Karpas-422 (cell line): ENCODE measurements around the gene HSD3B7. TPM values are rescaled to one million over a fixed set of nuclear protein-coding genes. Genes with fewer than 3 reads are reported as not detected.

Experiments used
- DNase-seq: peaks from one replicate; pipeline ENCODE4 v3.0.0-alpha.2; 2015
- H2AFZ ChIP-seq: fragments of 200-600 bp; sonication (generic); 2 replicates; pipeline ENCODE4 v1.6.1; 2014; ENCODE audit warnings: antibody characterized with exemption, low read length, mixed read lengths
- H3K27ac ChIP-seq: fragments of 200-600 bp; sonication (generic); 2 replicates; pipeline ENCODE4 v1.5.1; 2014; ENCODE audit warnings: mild to moderate bottlenecking, low read length, moderate library complexity
- H3K27me3 ChIP-seq: fragments of 200-600 bp; sonication (generic); 2 replicates; pipeline ENCODE4 v1.6.1; 2014; ENCODE audit warnings: low read length, mixed read lengths
- H3K36me3 ChIP-seq: fragments of 200-600 bp; sonication (generic); 2 replicates; pipeline ENCODE4 v1.6.1; 2014; ENCODE audit warnings: low read length, mixed read lengths; ENCODE audit not compliant: insufficient read depth
- H3K4me1 ChIP-seq: fragments of 200-600 bp; sonication (generic); 2 replicates; pipeline ENCODE4 v1.6.1; 2014; ENCODE audit warnings: mild to moderate bottlenecking, low read length, mixed read lengths
- H3K4me2 ChIP-seq: fragments of 200-600 bp; sonication (generic); 2 replicates; pipeline ENCODE4 v1.6.1; 2014; ENCODE audit warnings: low read length, low read depth, mild to moderate bottlenecking; ENCODE audit not compliant: poor library complexity, severe bottlenecking
- H3K4me3 ChIP-seq: fragments of 200-600 bp; sonication (generic); 2 replicates; pipeline ENCODE4 v1.5.1; 2014; ENCODE audit warnings: mild to moderate bottlenecking, antibody characterized with exemption, low read length, mixed read lengths
- H3K79me2 ChIP-seq: fragments of 200-600 bp; sonication (generic); 2 replicates; pipeline ENCODE4 v1.6.1; 2014; ENCODE audit warnings: mild to moderate bottlenecking, low read length, mixed read lengths
- H3K9ac ChIP-seq: fragments of 200-600 bp; sonication (generic); 2 replicates; pipeline ENCODE4 v1.6.0; 2014; ENCODE audit warnings: low read length
- H3K9me2 ChIP-seq: fragments of 200-600 bp; sonication (generic), shearing (Covaris generic); replicated peaks from 2 replicates; pipeline ENCODE4 v1.6.0; 2014; ENCODE audit warnings: mild to moderate bottlenecking, low read length, moderate library complexity; ENCODE audit not compliant: insufficient read depth
- H3K9me3 ChIP-seq: fragments of 300-700, 200-600 bp; sonication (generic); 2 replicates; pipeline ENCODE4 v1.6.1; 2014; ENCODE audit warnings: low read length, mixed read lengths
- H4K20me1 ChIP-seq: fragments of 200-600 bp; sonication (generic); 2 replicates; pipeline ENCODE4 v1.6.1; 2014; ENCODE audit warnings: mild to moderate bottlenecking, antibody characterized with exemption, low read length, low read depth; ENCODE audit not compliant: insufficient read depth
- total RNA-seq: library from RNA; depleted of rRNA; stranded (reverse); fragments of >200 nt; shearing (Covaris generic); gene quantifications from 2 replicates; pipeline ENCODE4 v1.2.3, GENCODE V29; 2014; ENCODE audit warnings: low replicate concordance

Gene HSD3B7
- total RNA-seq, 1 experiment from 2014 or later = 2.7 TPM

DNA sequence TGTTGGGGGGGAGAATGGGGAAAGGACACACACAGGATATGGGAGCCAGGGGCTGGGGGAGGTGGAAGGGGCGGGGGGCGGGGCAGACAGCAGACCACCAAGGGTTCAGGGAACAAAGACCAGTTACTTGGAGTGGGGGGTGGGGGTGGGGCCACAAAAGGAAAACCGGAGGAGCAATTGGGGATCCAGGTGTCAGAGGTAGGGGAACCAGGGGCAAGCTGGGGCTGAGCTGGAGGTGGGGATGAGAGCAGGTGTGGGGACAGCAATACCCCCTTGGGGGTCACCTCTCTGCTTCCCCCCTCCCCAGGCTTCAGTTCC lies 37.5 kb upstream of the HSD3B7 start:
- Histone ChIP-seq H3K9me3 (no peaks in the 10 kb centered on the region), H3K9ac (no peak overlapping the region), H3K27me3 (no peaks in the 10 kb centered on the region), H3K4me3 (no peak overlapping the region), H3K4me2 (no peak overlapping the region), H3K27ac (no peak overlapping the region), H4K20me1 (no peaks in the 10 kb centered on the region), H3K36me3 (peaks cover 13% of the 10 kb centered on the region), H3K79me2 (peaks cover 10% of the 10 kb centered on the region), H3K4me1 (peaks cover 22% of the 10 kb centered on the region), H3K9me2 (no peaks in the 10 kb centered on the region), H2AFZ (no peak overlapping the region)
- DNase-seq = no peak

DNA sequence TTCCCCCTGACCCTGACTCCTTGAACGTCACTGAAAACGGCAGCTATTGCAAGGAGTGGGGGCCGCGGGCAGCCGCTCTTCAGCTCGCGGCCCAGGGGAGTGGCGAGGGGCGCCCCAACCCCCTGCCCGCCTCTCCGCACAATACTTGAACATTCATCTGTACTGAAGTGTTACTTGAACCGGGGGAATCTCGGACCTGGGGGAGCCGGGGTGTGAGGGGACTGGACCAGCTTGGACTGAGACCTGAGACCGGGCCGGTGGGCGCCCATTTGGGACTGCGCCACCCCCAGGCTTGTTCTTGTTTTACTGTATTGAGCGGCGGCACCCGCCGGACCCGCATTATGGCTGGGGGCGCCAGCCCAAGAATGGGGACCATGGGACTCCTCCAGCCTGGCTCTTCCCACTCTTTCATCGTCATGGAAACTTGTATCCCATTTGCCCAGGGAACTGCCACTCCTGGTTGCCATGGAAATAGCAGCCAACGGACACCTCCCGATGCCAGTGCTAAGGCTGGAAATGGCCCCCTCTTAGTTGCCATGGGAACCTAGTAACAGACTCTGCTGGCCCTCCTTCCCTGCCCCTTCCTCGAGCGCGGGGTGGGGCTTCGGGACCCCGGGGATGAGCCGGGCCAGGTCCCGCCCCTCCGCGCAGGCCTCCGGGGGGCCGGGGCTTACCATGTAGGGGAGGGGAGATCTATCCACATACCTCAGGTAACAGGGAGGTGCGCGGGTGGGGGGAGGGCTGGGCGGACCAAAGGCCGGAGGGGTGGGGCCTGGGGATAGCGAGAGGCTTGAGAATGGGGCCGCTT lies 36.9 kb upstream of the HSD3B7 start:
- H3K27me3 ChIP-seq = no peaks in the 10 kb centered on the region
- peak; percentile 86 for DNase-seq
- H3K9me2 ChIP-seq = no peaks in the 10 kb centered on the region
- no peaks in the 10 kb centered on the region for H3K9me3 ChIP-seq
- peak overlapping the region; percentile 77; the same call in 1 of the 2 replicates for H2AFZ ChIP-seq
- H3K4me1 ChIP-seq = peaks cover 22% of the 10 kb centered on the region
- no peaks in the 10 kb centered on the region for H4K20me1 ChIP-seq
- H3K79me2 ChIP-seq = peaks cover 10% of the 10 kb centered on the region
- H3K4me2 ChIP-seq = peak overlapping the region; percentile 98
- peak overlapping the region; percentile 98 for H3K9ac ChIP-seq
- peak overlapping the region; percentile 82 for H3K27ac ChIP-seq
- H3K4me3 ChIP-seq = peak overlapping the region; percentile 76
- peaks cover 8% of the 10 kb centered on the region for H3K36me3 ChIP-seq

DNA sequence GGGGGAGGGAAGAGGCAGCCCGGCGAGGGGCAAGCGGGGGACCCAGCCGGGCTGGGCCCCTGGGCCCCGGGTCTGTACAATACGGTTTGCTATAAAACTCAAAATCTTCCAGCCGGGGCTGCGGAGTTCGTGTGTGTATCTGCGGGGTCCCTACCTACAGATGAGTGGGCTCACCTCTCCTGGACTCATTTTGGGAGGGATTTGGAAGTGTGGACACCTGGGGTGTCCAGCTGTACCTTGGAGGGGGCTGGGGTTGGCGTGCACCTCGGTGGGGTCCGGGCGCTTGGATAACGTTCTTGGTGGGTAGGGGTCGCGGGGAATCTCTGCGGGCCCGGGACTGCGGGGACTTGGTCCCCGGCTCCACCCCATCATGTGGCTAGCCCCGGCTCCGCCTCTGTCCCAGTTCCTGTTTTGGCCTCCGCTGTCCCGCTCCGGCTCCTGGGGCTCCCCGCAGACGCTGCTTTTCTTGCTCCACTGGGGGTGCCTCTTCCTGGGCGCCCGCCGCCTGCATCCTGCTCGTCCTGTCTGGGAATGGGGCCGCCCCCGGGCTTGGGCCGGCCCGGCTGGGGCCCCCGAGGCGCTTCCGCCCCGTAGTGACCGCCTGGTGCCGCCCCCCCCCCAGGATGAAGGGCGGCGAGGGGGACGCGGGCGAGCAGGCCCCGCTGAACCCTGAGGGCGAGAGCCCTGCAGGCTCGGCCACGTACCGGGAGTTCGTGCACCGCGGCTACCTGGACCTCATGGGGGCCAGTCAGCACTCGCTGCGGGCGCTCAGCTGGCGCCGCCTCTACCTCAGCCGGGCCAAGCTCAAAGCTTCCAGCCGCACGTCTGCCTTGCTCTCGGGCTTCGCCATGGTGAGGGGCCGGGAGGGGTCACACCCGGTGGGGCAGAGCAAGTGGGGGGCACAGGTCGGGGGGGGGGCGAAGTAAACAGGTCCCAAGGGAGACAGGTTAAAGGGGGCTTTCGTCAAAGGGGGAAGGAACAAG lies 36.0 kb upstream of the HSD3B7 start, which contains the start of gene ORAI3:
ORAI3 (plus strand) TSS at position 402 of the 983 bp plus-strand sequence; CDS start at position 624, 222 bp downstream.
- Histone ChIP-seq H3K4me3 (peak within 1 kb of the TSS; percentile 76), H3K27me3 (no peaks in the 10 kb centered on the region), H3K4me1 (peaks cover 28% of the 10 kb centered on the region), H3K9me3 (no peaks in the 10 kb centered on the region), H3K9ac (peak within 1 kb of the TSS; percentile 98), H3K79me2 (peaks cover 10% of the 10 kb centered on the region), H3K36me3 (peaks cover 3% of the 10 kb centered on the region), H2AFZ (peak within 1 kb of the TSS; percentile 77; the same call in 1 of the 2 replicates), H3K27ac (peak within 1 kb of the TSS; percentile 82), H3K4me2 (peak within 1 kb of the TSS; percentile 98), H3K9me2 (no peaks in the 10 kb centered on the region), H4K20me1 (no peaks in the 10 kb centered on the region)
- peak; percentile 91 for DNase-seq

DNA sequence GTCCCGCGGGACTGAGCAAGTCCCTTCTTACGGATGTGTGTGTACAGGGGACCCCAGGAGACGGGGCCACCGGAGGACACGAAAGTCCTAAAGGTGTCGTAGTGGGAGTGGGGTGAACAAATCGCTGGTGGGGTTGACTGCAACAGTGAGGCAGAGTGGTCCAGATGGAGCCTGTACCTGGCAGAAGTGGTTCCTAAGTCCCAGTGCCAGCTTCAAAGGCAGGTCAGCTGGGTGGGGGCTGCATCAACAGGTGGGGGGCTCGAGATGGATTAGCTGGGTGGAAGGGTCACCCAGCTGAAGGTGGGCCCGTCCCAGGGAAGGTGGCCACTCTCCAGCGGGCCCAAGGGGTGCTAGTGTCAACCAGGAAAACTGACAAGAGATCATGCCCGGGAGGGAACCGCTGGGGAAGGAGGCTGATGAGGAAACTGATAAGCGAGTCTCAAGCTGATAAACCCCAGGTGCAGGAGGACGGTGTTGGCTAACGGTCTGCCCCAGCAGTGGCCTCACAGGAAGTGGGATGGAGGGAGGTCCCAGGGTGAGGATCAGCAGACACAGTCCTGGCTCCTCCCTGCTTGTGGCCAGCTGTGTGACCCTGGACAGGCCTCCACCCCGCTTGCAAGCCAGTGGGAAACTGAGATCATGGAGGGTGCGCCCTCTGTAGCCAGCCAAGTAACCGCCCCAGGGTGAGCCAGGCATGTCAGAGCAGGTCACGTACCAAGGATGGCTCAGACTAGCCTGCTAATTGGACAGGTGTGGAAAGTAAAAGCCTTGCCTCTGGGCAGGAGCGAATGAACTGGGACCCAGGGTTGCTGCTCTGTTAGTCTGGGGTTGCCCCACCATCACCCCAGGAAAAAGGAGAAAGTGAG lies 35.1 kb upstream of the HSD3B7 start:
- DNase-seq = peak; percentile 73

DNA sequence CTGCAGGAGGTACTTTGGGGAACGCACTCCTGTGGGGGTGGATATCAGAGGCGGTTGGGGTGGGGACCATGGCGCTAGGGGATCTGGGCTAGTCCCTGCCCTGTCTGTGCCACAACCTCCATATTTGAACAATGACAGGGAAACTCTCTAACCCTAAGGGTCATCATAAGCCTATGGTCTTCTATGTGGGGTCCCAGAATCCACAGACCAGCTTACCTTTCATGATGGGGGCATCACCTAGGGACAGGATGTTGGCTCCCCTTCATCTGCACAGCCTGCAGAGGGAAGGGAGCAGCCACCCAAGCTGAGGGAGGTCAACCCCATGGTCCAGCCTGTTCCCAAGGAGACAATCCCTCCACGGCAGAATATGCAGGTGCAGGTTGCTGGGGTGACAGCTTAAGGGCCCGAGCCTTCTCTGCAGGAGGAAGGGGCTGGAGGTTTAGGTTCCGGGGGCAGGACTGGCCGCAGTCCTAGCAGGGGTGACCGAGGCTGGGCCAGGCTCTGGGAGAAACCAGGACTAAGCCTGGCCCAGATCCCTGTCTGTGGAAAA lies 34.4 kb upstream of the HSD3B7 start:
- H3K4me3 ChIP-seq = peak overlapping the region; percentile 76
- H3K79me2 ChIP-seq = peaks cover 10% of the 10 kb centered on the region
- no peaks in the 10 kb centered on the region for H3K9me2 ChIP-seq
- peak overlapping the region; percentile 98 for H3K4me2 ChIP-seq
- no peaks in the 10 kb centered on the region for H4K20me1 ChIP-seq
- H3K4me1 ChIP-seq = peaks cover 28% of the 10 kb centered on the region
- H2AFZ ChIP-seq = no peak overlapping the region
- H3K27me3 ChIP-seq = no peaks in the 10 kb centered on the region
- peak overlapping the region; percentile 82 for H3K27ac ChIP-seq
- no peaks in the 10 kb centered on the region for H3K36me3 ChIP-seq
- H3K9ac ChIP-seq = peak overlapping the region; percentile 98
- H3K9me3 ChIP-seq = no peaks in the 10 kb centered on the region
- DNase-seq = no peak

More for the DNA sequence above, 35.1 kb upstream of the HSD3B7 start:
- H3K9me2 ChIP-seq = no peaks in the 10 kb centered on the region
- H2AFZ ChIP-seq = no peak overlapping the region
- H3K4me1 ChIP-seq = peaks cover 28% of the 10 kb centered on the region
- H3K79me2 ChIP-seq = peaks cover 10% of the 10 kb centered on the region
- no peaks in the 10 kb centered on the region for H3K27me3 ChIP-seq
- peak overlapping the region; percentile 98 for H3K9ac ChIP-seq
- H4K20me1 ChIP-seq = no peaks in the 10 kb centered on the region
- no peaks in the 10 kb centered on the region for H3K36me3 ChIP-seq
- peak overlapping the region; percentile 82 for H3K27ac ChIP-seq
- peak overlapping the region; percentile 98 for H3K4me2 ChIP-seq
- H3K9me3 ChIP-seq = no peaks in the 10 kb centered on the region
- H3K4me3 ChIP-seq = peak overlapping the region; percentile 76

DNA sequence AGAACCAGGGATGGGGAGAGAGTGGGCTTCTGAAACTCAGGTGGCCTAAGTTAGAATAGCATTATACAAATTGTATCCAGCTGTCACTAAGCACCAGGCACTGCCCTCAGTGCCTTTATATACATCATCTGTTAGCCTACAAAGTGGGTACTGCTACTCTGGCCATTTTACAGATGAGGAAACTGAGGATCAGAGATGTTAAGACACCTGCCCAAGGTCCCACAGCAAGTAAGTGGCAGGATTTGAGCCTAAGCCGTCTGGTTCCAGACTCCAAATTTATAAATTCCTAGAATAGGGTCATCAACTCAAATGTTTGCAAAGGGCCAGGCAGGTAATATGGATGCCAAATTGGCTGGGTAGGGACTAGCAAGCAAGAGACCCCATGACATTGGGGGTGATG lies 33.8 kb upstream of the HSD3B7 start:
- Histone ChIP-seq H3K4me3 (no peak overlapping the region), H3K27me3 (no peaks in the 10 kb centered on the region), H3K36me3 (no peaks in the 10 kb centered on the region), H3K9ac (no peak overlapping the region), H3K27ac (no peak overlapping the region), H3K9me3 (no peaks in the 10 kb centered on the region), H3K79me2 (peaks cover 10% of the 10 kb centered on the region), H2AFZ (no peak overlapping the region), H3K4me2 (no peak overlapping the region), H3K4me1 (peaks cover 31% of the 10 kb centered on the region), H4K20me1 (no peaks in the 10 kb centered on the region), H3K9me2 (no peaks in the 10 kb centered on the region)
- DNase-seq = no peak

DNA sequence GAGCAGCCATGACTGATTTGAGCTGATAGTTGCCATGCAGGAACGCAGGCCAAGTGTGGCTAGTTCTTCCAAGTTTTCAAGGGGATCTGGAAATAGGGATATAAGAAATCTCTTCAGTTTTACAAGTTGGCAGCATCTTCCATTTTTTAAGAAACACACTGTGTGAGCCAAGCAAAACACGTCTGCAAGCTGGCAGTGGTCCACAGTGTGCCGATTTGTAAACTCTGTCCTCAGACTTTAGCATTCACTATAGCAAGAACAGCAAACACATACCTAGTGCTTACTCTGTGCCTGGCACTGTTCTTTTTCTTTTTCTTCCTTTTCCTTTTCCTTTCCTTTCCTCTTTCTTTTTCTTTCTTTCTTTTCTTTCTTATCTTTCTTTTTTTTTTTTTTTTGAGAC lies 33.3 kb upstream of the HSD3B7 start:
- no peak overlapping the region for H2AFZ ChIP-seq
- DNase-seq = no peak
- H3K4me3 ChIP-seq = no peak overlapping the region
- H3K9me2 ChIP-seq = no peaks in the 10 kb centered on the region
- no peak overlapping the region for H3K27ac ChIP-seq
- H3K27me3 ChIP-seq = no peaks in the 10 kb centered on the region
- peaks cover 10% of the 10 kb centered on the region for H3K79me2 ChIP-seq
- H3K9me3 ChIP-seq = no peaks in the 10 kb centered on the region
- no peak overlapping the region for H3K9ac ChIP-seq
- H4K20me1 ChIP-seq = no peaks in the 10 kb centered on the region
- no peak overlapping the region for H3K4me2 ChIP-seq
- H3K4me1 ChIP-seq = peaks cover 36% of the 10 kb centered on the region
- H3K36me3 ChIP-seq = no peaks in the 10 kb centered on the region
